GM20431 (cell line): Measurements from ENCODE around the gene SLC36A2.
"Not testable (repeated sequence)": the region's sequence is repeated elsewhere in the genome, so short reads cannot be mapped to it uniquely, and the experiment has no call there.

Experiments used
- in situ Hi-C: fragments of 300-500 bp; cut with MseI, MboI; formaldehyde crosslinking; loops from one replicate; pipeline ENCODE4 v1.15.0; 2020; ENCODE audit warnings: low sequenced_read_pairs; ENCODE audit not compliant: unreplicated experiment

SLC36A2 gene

DNA sequence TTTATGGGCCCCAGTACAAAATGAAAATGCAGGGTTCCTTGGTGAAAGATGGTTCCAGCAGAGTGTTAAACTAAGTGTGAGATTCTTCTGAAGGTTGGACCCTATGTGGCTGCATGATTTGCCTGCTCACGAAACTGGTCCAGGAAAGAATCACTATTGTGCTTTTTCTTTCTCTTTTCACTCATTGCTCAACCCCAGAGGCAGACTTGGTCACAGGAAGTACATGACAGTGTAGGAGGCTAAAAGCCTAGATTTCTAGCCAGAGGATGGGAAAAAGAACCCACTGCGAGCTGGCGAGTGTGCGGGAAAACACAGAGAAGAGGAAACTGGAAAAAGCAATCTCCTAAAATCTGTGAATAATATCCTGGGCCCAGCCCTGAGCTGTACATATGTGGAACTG lies 18.6 kb downstream of the SLC36A2 start:
- in situ Hi-C loops = no loop called here

- in situ Hi-C loops = no loop called here
These were observed 19.8 kb downstream of the SLC36A2 start for GRCh38 chr5:151327585-151327984.

- in situ Hi-C loops = no loop called here
These were observed 21.1 kb downstream of the SLC36A2 start for GRCh38 chr5:151326266-151326665.

- in situ Hi-C loops = no loop called here
These were observed 26.9 kb downstream of the SLC36A2 start for GRCh38 chr5:151320481-151320880.

DNA sequence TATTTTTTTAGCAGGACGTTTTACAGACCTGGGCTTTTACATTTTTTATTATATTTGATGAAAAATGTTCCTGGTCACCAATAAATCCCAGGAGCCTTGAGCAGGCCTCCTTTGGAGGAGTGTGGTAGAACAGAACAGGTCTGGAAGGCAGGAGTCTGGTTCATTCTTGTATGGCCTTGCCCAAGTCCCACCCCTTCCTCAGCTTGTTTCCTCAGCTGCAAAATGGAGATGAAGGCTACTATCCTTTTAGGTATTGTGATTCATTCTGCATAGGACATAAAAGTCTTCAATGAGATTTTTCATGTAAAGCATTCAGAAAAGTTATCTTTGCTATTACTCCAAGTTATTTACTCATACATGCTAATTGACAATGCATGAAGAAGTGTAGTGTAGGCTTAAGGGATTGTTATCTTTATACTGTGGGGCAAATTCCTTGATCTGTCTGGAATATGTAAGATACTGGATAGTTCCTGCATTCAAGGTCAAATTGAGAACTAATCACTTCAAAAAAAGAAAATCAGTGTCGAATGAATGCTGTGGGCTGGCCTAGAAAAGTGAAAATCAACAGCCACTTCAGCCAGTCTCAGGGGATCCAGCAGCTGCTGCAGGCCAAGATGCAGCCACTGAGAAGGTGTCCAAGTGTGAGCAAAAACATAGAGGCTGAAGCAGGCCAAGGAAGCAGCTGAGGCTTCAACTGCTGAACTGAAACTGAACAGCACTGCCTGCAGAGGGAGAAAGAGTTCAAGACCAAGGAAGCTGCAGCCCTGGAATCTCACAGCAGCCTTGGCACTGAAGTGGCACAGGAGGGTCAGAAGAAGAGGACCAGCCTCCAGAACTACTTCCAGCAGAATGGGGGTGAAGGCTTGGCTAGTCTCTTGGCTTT lies 28.3 kb downstream of the SLC36A2 start:
- in situ Hi-C loops = no loop called here

DNA sequence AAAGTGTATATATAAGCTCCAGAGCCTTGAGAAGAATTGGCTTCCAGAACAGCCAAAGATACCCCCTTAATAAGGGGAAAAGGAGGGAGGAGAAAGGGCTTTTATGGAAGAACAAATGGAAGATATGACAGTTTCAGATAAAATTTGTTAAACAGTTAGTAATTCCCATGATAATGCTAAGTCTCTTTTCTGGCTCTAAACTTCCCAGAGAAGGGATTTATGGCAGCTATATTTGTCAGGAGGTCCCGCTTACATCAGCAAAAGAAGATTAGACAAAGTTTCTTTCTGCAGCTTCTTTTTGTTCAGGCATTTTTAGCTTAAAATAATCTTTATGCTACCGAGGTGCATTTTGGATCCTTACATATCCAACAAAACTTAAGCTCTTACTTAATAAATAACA lies 29.5 kb downstream of the SLC36A2 start:
- in situ Hi-C loops = no loop called here

- in situ Hi-C loops = no loop called here
These were observed 31.3 kb downstream of the SLC36A2 start for GRCh38 chr5:151315998-151316597.

GRCh38 chr5:151313357-151313756 lies 34.0 kb downstream of the SLC36A2 start:
- in situ Hi-C loops = no loop called here

DNA sequence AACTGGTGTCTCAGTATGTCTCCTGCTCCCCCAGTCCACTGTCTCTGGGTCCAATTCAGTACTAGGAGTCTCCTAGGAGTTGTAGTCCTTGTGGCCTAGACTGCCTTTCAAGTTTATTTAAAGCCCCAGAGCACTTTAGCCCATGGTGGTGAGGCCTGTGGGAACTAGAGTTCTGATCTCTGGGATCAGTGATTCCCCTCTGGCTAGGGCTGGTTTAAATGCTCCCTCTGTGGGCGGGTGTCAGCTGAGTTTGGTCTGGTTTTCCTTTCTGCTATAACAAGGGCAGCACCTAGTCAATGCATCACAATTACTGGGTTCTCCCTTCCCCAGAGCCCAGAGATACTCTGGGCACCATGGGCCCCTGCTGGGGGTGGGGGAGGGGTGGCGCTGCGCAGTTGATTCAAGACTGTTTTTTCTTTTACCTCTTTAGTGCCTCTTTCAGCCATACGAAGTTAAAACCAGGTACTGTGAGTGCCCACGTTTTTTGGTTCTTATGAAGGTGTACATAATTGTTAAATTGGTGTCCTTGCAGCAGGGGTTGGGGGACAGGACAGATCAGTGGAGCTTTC lies 34.5 kb downstream of the SLC36A2 start:
- in situ Hi-C loops = no loop called here

DNA sequence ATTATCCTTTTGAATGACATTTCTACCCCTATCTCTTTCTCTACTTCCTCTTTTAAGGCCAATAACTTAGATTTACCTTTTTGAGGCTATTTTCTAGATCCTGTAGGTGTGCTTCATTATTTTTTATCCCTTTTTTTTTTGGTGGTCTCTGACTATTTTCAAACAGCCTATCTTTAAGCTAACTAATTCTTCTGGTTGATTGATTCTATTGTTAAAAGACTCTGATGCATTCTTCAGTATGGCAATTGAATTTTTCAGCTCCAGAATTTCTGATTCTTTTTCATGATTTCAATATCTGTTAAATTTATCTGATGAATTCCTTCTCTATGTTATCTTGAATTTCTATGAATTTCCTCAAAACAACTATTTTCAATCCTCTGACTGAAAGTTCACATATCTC lies 36.4 kb downstream of the SLC36A2 start:
- in situ Hi-C loops = no loop called here

DNA sequence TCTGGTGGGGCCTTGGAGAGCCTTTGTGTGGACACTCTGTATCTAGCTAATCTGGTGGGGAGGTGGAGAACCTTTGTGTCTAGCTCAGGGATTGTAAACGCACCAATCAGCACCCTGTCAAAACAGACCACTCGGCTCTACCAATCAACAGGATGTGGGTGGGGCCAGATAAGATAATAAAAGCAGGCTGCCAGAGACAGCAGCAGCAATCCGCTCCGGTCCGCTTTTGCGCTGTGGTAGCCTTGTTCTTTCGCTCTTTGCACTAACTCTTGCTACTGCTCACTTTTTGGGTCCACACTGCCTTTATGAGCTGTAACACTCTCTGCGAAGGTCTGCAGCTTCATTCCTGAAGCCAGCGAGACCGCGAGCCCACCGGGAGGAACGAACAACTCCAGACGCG lies 37.5 kb downstream of the SLC36A2 start:
- in situ Hi-C loops = not testable (repeated sequence)

DNA sequence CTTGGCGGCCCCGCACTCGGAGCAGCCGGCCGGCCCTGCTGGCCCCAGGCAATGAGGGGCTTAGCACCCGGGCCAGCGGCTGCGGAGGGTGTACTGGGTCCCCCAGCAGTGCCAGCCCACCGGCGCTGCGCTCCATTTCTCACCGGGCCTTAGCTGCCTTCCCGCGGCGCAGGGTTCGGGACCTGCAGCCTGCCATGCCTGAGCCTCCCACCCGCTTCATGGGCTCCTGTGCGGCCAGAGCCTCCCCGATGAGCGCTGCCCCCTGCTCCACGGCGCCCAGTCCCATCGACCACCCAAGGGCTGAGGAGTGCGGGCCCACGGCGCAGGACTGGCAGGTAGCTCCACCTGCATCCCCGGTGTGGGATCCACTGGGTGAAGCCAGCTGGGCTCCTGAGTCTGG lies 38.1 kb downstream of the SLC36A2 start:
- in situ Hi-C loops = not testable (repeated sequence)

GRCh38 chr5:151303666-151304065 lies 43.7 kb downstream of the SLC36A2 start, which contains the start of gene SLC36A3:
TSS of gene SLC36A3 (minus strand) at chr5:151303766. CDS start at chr5:151303354, 412 bp downstream.
- in situ Hi-C loops = no loop called here

DNA sequence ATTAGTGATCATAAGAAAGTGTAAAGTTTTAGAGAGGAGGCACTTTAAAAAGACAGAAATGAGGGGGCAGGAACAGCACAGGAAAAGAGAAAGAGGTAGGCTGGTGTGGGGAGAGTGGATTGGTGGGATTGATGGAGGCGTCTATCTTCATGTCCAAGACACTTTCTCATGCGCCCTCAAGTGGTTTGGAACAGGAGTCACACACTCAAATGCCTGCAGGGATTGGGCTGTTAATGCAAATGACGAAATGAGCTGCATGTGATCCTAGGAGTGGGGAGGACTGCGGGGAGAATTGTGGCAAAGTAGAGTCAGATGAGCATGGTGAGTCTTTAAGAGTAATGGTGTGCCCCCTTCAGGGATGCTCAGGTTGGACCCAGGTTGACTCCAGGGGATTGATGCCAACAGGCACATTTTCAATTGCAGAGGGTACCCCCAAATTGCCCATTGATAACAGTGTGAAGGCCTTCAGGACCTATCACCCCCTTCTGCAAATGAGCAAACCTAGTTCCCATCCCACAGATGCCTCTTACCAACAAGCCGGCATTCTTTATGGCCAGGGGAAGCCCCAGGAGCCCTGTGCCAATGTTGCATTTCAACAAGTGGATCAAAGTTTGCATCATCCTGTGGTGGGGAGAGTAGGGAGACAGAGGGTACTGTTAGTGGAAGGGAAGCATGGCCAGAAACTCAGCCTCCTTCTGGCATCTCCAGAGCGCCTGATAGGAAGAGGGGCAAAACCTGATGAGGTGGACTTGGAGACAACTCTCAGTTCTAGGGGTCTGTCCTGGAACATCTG lies 49.1 kb downstream of the SLC36A2 start:
- in situ Hi-C loops = no loop called here

DNA sequence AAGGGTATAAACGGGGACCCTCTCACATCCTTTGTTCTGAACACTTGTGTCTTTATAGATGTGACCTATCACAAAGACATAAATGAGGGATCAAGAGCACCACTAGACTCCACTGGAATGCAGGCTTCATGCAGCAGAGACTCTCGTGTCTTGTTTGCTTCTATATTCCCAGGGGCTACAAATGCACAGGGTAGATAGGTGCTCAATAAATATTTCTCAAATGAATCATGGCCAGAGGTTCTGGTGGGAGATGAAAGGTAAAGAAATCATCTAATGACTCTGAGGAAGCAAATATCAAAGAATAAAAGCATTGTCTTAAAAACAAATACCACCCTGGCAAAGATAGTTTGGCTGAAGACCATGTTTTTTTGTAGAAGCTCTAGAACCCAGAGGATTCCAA lies 50.4 kb downstream of the SLC36A2 start:
- in situ Hi-C loops = no loop called here

DNA sequence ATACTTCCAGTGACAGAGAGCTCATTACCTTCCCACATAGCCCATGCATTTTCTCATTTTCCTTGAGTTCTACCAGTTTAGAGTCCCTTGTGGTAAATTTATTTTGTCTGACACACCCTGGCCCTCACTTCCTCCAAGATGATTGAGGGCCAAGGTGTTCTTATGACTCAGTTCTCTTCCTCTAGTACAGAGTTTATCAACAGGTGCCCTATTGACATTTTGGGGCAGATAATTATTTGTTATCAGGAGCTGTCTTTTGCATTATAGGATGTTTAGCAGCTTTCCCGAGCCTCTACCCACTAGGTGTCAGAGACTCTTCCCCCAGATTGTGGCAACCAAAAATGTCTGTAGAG lies 50.9 kb downstream of the SLC36A2 start:
- in situ Hi-C loops = no loop called here

GRCh38 chr5:151295791-151296477 lies 51.4 kb downstream of the SLC36A2 start:
- in situ Hi-C loops = no loop called here

DNA sequence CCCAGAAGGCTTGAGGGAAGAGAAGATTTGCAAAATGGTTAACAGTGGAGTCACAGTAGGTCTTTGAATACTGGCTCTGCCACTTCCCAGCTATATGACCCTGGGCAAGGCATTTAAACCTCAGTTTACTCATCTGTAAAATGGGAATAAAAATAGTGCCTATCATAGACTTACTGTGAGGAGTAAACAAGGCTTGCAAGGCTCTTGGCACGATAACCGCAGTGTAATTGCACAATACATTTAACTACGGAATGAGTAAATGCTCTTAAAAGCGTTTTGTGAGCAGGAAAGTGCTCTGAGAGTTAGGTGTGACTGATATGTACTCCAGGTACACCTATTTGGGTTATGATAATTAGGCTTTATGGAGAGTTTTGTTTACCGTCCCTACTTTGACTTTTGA lies 52.2 kb downstream of the SLC36A2 start:
- in situ Hi-C loops = no loop called here

- in situ Hi-C loops = no loop called here
These were observed 53.7 kb downstream of the SLC36A2 start for GRCh38 chr5:151293624-151294023.

DNA sequence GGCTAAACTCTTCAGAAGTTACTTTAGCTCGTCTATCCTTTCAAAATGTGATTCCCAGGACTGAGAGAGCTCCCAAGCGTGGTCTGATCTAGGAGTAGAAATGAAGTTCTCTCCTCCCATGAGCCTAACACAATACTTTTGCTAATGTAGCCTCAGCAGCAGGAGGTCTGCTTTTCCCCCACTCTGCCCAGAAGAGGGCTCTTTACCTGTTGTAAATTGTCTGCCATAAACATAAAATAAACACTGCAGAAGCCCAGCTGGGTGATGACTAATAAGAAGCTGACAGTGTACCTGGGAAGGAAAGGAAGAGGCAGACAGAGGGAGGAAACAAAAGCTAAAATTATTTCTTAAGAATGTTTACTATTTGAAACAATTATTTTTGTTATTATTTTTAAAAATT lies 59.2 kb downstream of the SLC36A2 start:
- in situ Hi-C loops = no loop called here
